Skeletal muscle tissue (tissue), 4 donors: ENCODE data around the gene NOL9. TPM values are rescaled to one million over a fixed set of nuclear protein-coding genes. Genes with fewer than 3 reads are reported as not detected.
"Not testable (repeated sequence)": the region's sequence is repeated elsewhere in the genome, so short reads cannot be mapped to it uniquely, and the experiment has no call there.

ENCODE experiments used
- H3K27ac ChIP-seq: one replicate; pipeline ENCODE4 v1.7.0; 2013; ENCODE audit warnings: mild to moderate bottlenecking, low read depth, low read length, inconsistent platforms
- H3K27me3 ChIP-seq, 3 donors: one replicate each; pipeline ENCODE4 v1.7.0; 2013; ENCODE audit warnings: low read length in 3 of 3; ENCODE audit not compliant: control insufficient read depth in 3 of 3, insufficient read depth in 3 of 3
- H3K36me3 ChIP-seq, 3 donors: one replicate each; pipeline ENCODE4 v1.7.0; 2013; ENCODE audit warnings: low read length in 3 of 3; ENCODE audit not compliant: control insufficient read depth in 3 of 3, insufficient read depth in 3 of 3
- H3K4me1 ChIP-seq, 3 donors: one replicate each; pipeline ENCODE4 v1.7.0; 2013; ENCODE audit warnings: low read length in 3 of 3, mild to moderate bottlenecking in 3 of 3; ENCODE audit not compliant: control insufficient read depth in 3 of 3, insufficient read depth in 3 of 3
- H3K4me3 ChIP-seq, 3 donors: one replicate each; pipeline ENCODE4 v1.7.0; 2013; ENCODE audit warnings: low read length in 3 of 3
- H3K9ac ChIP-seq, 3 donors: one replicate each; pipeline ENCODE4 v1.7.0; 2013; ENCODE audit warnings: low read length in 3 of 3, mild to moderate bottlenecking in 3 of 3, moderate library complexity in 2 of 3, low read depth in 1 of 3
- H3K9me3 ChIP-seq, 3 donors: one replicate each; pipeline ENCODE4 v1.7.0; 2013; ENCODE audit warnings: low read length in 3 of 3; ENCODE audit not compliant: control insufficient read depth in 3 of 3
- total RNA-seq: library from RNA; depleted of rRNA; stranded (reverse); fragments of >200 nt; gene quantifications from one replicate; pipeline ENCODE4 v1.2.3, GENCODE V29; 2014
- donor health status: Osteomylitis.

The NOL9 gene
- total RNA-seq, 1 donor from 2014 or later: 24.0 TPM

DNA sequence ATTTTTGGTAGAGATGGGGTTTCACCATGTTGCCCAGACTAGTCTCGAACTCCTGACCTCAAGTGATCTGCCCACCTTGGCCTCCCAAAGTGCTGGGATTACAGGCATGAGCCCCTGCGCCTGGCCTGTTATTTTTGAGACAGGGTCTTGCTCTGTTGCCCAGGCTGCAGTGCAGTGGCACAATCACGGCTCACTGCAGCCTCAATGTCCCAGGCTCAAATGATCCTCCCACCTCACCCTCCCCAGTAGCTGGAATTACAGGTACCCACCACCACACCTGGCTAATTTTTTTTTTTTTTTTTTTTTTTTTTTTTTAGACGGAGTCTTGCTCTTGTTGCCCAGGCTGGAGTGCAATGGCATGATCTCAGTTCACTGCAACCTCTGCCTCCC lies 60.5 kb downstream of the NOL9 start:
- not testable (repeated sequence) for H3K9ac ChIP-seq, H3K4me3 ChIP-seq, H3K9me3 ChIP-seq, H3K36me3 ChIP-seq, H3K27ac ChIP-seq
- H3K4me1 ChIP-seq: peaks cover 11 to 36% (median 16%) of the 10 kb centered on the region in 3 donors
- H3K27me3 ChIP-seq: peaks cover 13 to 39% (median 17%) of the 10 kb centered on the region in 3 donors

DNA sequence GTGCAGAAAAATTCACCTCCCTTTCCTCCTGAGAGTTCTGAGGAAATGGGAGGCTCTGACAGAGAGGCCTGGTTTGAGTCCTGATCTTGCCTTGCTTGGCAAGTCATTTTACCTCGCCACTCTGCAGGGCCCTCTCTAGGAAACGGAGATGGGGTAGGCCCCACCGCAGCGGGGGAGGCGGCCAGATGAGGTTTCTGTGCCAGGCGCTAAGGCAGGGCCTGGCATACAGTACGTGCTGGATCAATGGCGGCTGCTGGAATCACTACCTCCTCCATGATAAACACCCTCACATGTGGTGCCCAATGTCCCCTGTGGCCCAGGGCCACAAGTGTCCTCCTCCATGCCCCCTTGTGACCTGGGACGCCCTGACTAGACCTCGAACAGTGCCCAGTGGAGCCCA lies 62.3 kb downstream of the NOL9 start:
- H3K9ac ChIP-seq: no peak overlapping the region
- H3K4me1 ChIP-seq: peaks cover 7 to 25% (median 12%) of the 10 kb centered on the region in 3 donors

DNA sequence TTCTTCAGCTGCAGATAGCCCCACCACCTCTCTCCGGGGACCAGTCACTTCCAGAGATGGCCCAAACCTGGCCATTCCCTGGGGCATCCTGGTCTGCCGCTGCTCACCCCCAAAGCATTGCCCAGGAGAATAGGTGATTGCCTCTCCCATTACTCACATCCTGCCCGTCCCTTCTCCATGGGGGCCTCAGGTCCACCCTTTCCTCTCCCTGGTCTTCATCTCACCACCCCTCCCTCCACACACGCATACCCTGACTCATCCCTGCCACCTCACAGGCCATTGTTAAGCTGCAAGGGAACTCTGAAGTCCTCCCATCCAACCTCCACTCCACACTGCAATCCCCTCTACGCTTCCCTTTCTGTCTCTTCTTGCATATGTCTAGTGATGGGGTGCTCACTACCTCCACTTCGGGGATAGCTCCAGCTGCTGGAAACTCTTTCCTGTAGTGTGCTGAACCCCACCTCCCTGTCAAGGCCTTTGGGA lies 62.8 kb downstream of the NOL9 start, which contains the start of gene PLEKHG5:
TSS of gene PLEKHG5 (minus strand) at position 188 of the 483 bp plus-strand sequence. CDS start 14,096 bp downstream, outside the sequence.
- peak within 1 kb of the TSS in 1 of 3 donors; percentile 16 for H3K9ac ChIP-seq
- peak within 1 kb of the TSS in 1 of 3 donors; percentile 60 for H3K4me3 ChIP-seq
- H3K9me3 ChIP-seq: no peaks in the 10 kb centered on the region
- peaks cover 3 to 28% (median 13%) of the 10 kb centered on the region in 3 donors for H3K27me3 ChIP-seq
- no peak within 1 kb of the TSS for H3K27ac ChIP-seq
- peaks cover 7 to 24% (median 15%) of the 10 kb centered on the region in 3 donors for H3K4me1 ChIP-seq
- H3K36me3 ChIP-seq: no peaks in the 10 kb centered on the region

More for the DNA sequence above, 62.3 kb downstream of the NOL9 start:
- Histone ChIP-seq H3K9me3 (no peaks in the 10 kb centered on the region), H3K36me3 (no peaks in the 10 kb centered on the region), H3K4me3 (no peak overlapping the region), H3K27me3 (peaks cover 6 to 28% (median 10%) of the 10 kb centered on the region in 3 donors), H3K27ac (no peak overlapping the region)

DNA sequence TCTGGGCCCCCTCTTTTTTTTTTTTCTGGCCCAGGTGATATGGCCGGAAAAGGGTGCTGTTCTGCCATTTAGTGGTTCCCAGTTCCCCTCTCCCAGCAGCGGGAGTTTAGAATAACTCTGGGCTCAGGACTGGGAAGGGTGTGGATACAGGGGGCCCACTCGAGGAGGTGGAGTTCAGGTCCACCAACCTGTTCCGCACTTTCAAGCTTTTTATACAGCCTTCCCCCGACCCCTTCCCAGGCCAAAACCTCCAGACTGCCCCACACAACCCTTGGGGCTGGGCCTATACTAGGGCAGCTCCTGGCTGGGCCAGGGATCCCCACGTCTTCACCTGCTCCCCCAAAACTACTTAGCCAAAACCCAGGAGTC lies 63.2 kb downstream of the NOL9 start:
- Histone ChIP-seq H3K9ac (peak overlapping the region in 1 of 3 donors; percentile 16), H3K4me1 (peaks cover 11 to 27% (median 18%) of the 10 kb centered on the region in 3 donors), H3K27me3 (peaks cover 4 to 29% (median 17%) of the 10 kb centered on the region in 3 donors), H3K4me3 (peak overlapping the region in 1 of 3 donors; percentile 29), H3K9me3 (no peaks in the 10 kb centered on the region), H3K27ac (no peak overlapping the region), H3K36me3 (no peaks in the 10 kb centered on the region)

DNA sequence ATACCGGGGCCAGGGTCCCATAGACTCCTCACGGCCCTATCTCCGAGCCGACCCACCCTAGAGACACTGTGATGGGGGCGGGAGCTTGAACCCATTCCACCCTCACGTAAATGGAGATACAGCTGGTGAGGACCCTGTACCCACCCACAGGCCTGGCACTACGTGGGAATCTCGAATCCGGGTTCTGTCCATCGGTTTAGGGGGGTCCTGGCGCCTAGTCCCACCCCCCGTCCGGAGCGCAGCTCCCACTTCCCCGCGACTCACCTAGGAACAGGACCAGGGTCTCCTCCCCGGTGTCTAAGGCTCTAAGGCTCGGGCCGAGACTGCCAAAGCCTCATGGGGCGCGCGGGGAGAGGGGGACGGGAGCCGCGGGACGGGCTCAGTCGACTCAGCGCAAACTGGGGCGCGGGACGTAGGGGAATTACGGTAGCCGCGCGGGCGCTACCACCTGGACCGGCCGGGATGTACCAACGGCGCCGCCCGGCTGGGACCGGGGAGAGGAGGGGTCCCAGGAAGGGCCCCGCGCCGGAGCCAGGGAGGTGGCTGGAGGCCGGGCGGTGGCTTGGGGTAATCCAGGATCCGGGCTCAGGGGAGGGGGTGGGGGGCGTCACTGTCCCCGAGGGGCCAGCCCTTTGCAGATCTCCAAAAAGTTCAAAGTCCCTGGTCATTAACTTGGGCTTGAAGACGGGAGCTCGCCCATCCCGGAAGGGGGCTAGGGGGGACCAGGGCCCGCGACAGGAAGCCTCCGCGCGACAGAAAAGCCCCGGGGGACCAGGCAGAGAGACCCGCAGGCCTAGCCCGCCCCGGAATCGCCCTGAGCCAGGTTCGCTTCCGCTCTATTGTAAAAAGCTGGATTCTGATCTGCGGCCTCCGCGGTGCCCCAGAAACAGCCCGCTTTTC lies 63.9 kb downstream of the NOL9 start:
- peaks cover 8 to 26% (median 15%) of the 10 kb centered on the region in 3 donors for H3K27me3 ChIP-seq
- peak overlapping the region; percentile 51 to 66 (median 60) for H3K4me3 ChIP-seq
- no peaks in the 10 kb centered on the region for H3K36me3 ChIP-seq
- H3K9ac ChIP-seq: peak overlapping the region in 1 of 3 donors; percentile 16
- H3K4me1 ChIP-seq: peaks cover 12 to 29% (median 18%) of the 10 kb centered on the region in 3 donors
- H3K9me3 ChIP-seq: no peaks in the 10 kb centered on the region
- no peak overlapping the region for H3K27ac ChIP-seq

DNA sequence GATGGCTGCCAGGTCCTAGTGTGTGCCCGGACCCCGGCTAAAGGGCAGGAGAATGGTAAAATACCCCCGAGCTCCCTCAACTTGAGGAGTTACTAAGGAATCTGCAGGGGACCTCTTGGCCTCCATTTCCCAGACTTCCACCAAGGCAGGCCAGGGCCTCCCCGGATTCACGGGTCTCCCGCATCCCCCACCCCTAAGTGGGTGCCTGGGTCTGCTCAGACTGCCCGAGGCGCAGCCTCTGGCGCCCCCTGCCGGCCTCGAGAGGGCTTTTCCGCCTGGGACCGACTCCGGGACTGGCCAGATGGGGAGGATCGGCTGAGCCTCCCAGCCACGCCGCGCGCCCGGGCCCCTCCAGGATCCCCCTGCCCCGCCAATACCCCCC lies 64.5 kb downstream of the NOL9 start:
- Histone ChIP-seq H3K4me3 (peak overlapping the region; percentile 51 to 66 (median 60)), H3K9me3 (no peaks in the 10 kb centered on the region), H3K4me1 (peaks cover 12 to 29% (median 18%) of the 10 kb centered on the region in 3 donors), H3K27ac (no peak overlapping the region), H3K27me3 (peaks cover 12 to 26% (median 20%) of the 10 kb centered on the region in 3 donors), H3K36me3 (no peaks in the 10 kb centered on the region), H3K9ac (no peak overlapping the region)

DNA sequence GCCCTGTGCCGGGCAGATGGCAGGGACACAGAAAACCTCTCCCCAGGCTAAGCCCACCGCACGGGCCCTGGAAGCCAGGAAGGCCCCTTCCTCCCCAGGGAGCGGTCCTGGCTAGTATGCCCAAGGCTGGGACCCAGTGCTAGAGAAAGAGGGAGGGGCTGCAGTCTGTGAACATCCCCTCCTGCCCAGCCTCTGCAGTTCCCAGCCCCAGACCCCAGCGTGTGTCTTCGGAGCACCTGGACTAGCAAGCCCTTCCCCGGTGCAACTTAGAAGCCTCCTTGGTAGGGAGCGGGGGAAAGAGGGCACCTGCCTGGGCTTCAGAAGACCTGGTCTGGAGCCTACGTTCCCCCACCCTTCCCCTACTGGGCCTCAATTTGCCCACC lies 64.9 kb downstream of the NOL9 start:
- Histone ChIP-seq H3K27ac (no peak overlapping the region), H3K4me3 (no peak overlapping the region), H3K27me3 (peaks cover 16 to 28% (median 24%) of the 10 kb centered on the region in 3 donors), H3K9ac (no peak overlapping the region), H3K36me3 (no peaks in the 10 kb centered on the region), H3K4me1 (peaks cover 12 to 29% (median 18%) of the 10 kb centered on the region in 3 donors), H3K9me3 (no peaks in the 10 kb centered on the region)

DNA sequence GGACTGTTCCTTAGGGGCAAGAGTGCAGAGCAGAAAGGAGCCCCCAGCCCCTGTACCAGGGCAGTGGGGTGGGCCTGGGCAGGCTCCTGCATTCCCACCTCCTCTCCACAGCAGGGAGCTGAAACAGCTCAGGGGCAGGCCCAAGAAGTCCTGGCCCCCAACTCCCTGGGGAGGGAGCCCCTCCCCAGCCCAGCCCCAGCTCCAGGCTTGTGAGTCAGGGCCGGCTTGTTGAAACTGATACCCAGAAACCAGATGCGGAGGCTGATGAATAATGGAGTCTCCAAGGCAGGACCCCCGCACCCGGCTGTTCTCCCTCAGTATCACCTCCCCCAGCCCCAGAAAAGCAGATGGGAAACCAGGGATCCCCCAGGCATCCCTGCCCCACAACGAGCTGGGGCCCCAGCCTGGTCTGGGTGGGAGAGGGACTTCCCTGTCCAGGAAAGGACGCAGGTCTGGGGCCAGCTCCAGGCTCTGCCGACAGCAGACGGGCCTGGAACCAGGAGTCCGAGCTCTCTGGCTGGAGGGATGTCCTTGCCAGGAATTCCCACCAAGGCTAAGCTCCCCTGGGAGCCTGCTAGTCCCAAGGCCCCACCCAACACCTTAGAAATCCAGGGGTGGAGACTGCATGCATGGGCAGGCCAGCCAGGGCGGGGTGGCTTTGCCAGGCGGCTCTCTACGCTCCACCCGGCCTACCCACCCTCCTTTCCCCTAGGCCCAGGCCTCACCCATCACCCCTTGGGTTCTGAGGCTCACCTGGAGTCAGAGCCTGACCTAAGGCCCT lies 65.5 kb downstream of the NOL9 start:
- peaks cover 18 to 28% (median 24%) of the 10 kb centered on the region in 3 donors for H3K27me3 ChIP-seq
- H3K9ac ChIP-seq: no peak overlapping the region
- H3K4me3 ChIP-seq: no peak overlapping the region
- H3K36me3 ChIP-seq: no peaks in the 10 kb centered on the region
- no peak overlapping the region for H3K27ac ChIP-seq
- peaks cover 12 to 29% (median 18%) of the 10 kb centered on the region in 3 donors for H3K4me1 ChIP-seq
- no peaks in the 10 kb centered on the region for H3K9me3 ChIP-seq

DNA sequence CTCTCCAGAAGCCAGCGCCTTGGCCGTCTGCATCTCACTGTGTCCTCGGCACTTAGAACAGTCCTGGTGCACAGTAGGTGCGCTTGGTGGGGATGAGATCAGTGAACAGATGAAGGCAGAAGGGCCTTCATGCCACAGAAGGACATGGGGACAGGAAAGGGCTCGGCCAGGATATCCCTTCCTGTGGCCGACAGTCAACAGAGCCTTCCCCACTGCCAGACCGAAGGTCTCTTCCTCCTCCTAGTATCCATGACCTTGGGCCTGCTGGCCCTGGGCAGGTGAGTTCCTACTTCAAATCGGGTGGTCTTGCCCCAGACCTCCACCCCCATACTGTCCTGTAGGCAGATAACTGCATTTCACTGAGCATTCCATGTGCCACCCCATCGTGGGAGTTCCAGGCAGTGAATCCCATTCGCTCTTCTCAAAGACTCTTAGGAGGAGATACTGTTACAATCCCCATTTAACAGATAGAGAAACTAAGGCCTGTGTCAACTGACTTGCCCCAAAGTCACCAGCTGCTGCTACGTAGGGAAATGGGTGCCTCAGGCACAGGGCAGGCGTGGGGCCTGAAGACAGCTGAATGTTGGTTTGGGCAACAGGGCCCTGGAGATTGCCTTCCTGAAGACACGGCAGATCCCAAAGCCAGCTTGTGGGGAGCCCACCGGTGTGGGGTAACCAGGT lies 66.4 kb downstream of the NOL9 start:
- H3K9me3 ChIP-seq: no peaks in the 10 kb centered on the region
- no peak overlapping the region for H3K4me3 ChIP-seq
- no peaks in the 10 kb centered on the region for H3K36me3 ChIP-seq
- H3K4me1 ChIP-seq: peaks cover 12 to 25% (median 18%) of the 10 kb centered on the region in 3 donors
- H3K9ac ChIP-seq: no peak overlapping the region
- H3K27ac ChIP-seq: no peak overlapping the region
- H3K27me3 ChIP-seq: peaks cover 18 to 28% (median 27%) of the 10 kb centered on the region in 3 donors
